Neural progenitor cell (in vitro differentiated cells): ENCODE measurements around the gene ACACA.

Experiments
- CTCF ChIP-seq: fragments of 200-600 bp; sonication (generic); IDR thresholded peaks from 2 replicates; pipeline ENCODE4 v1.5.1; 2017; ENCODE audit warnings: antibody characterized with exemption, mild to moderate bottlenecking
- EZH2 ChIP-seq: fragments of 200-600 bp; sonication (generic); IDR thresholded peaks from 2 replicates; pipeline ENCODE4 v1.6.1; 2017; ENCODE audit warnings: antibody characterized with exemption, mild to moderate bottlenecking, moderate library complexity
- EZH2phosphoT487 ChIP-seq: fragments of 200-600 bp; sonication (generic); IDR thresholded peaks from 2 replicates; pipeline ENCODE4 v1.6.1; 2017; ENCODE audit warnings: antibody characterized with exemption

DNA sequence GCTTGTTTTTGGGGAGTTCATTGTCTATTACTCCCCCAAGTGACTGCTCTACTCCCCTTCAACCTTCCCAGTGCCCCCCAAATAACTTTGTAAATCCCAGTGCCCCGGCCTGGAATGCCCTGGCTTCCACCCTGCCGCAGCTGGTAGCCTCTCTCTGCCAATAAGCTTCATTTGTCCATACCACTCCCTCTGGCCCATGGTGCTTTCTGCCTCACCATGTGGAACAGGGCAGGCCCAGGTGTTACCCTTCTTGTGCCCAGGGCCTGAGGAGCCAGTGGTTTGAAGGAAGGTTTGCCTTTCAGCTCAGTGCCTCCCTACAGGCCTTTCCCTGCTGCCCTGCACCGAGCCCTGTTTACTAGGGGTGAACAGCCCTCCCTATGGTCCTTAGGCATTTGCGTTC is 323.7 kb downstream of the ACACA start:
- TF ChIP-seq EZH2phosphoT487 (no peak), CTCF (no peak), EZH2 (no peak)
